HEK293T (cell line): ENCODE data around the gene CSK.

ENCODE experiments used
- BHLHE40 ChIP-seq: fragments of 450-650 bp; IDR thresholded peaks from 2 replicates; pipeline ENCODE4 v1.6.1; 2016; ENCODE audit warnings: mild to moderate bottlenecking, moderate library complexity, borderline replicate concordance
- ELF4 ChIP-seq: fragments of 450-650 bp; IDR thresholded peaks from 2 replicates; pipeline ENCODE4 v1.6.1; 2017; ENCODE audit warnings: antibody characterized with exemption
- FOXA1 ChIP-seq: fragments of 450-650 bp; IDR thresholded peaks from 2 replicates; pipeline ENCODE4 v1.6.1; 2016; ENCODE audit warnings: mild to moderate bottlenecking
- NFRKB ChIP-seq: fragments of 450-650 bp; IDR thresholded peaks from 2 replicates; pipeline ENCODE4 v1.6.1; 2016; ENCODE audit warnings: mild to moderate bottlenecking, moderate library complexity
- SP1 ChIP-seq: fragments of 450-650 bp; IDR thresholded peaks from 2 replicates; pipeline ENCODE4 v1.6.1; 2017
- TARDBP ChIP-seq: fragments of 450-650 bp; IDR thresholded peaks from 2 replicates; pipeline ENCODE4 v1.6.1; 2016

DNA sequence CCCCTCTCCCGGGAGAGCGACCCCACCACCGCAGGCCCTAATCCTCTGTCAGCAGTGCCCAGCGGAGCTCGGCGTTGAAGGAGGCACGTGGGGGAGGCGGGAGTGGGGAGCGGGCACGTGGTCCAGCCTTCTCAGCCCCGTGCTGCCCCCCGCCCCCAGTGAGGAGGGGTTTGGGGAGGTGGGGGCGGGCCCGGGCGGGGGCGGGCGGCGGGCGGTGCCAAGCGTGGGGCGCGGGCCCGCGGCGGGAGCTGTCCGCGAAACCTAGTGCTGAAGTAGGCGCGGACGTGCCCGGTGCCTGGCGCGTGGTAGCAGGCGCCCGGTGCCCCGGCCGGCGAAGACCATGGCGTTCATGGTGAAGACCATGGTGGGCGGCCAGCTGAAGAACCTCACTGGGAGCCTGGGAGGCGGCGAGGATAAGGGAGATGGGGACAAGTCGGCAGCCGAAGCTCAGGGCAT, 44.5 kb downstream of the CSK start, which contains the start of gene CPLX3:
- TF ChIP-seq BHLHE40 = no peak
- no peak for TF ChIP-seq NFRKB
- TF ChIP-seq FOXA1 = no peak
- no peak for TF ChIP-seq ELF4
- no peak for TF ChIP-seq SP1
- no peak for TF ChIP-seq TARDBP
